Tibial nerve (tissue), 4 donors: ENCODE measurements around the gene MAN1B1. TPM values are rescaled to one million over a fixed set of nuclear protein-coding genes. Genes with fewer than 3 reads are reported as not detected.
A peak's percentile ranks its signal among the peaks of the same experiment; 100 is the strongest.

ENCODE experiments used
- DNase-seq, 2 donors: peaks; one replicate each; pipeline ENCODE4 v3.0.0-alpha.2; 2019; ENCODE audit warnings: low spot score in 2 of 2
- H3K27ac ChIP-seq, 4 donors: fragments of 200-600 bp; sonication (generic) in 3 of 4; one replicate each; pipeline ENCODE4 v1.5.1; 2017 to 2019; ENCODE audit warnings: mild to moderate bottlenecking in 1 of 4
- H3K27me3 ChIP-seq, 2 donors: fragments of 200-600 bp; sonication (generic) in 1 of 2; one replicate each; pipeline versions ENCODE4 v1.5.1 to v1.6.0; 2017 to 2019
- H3K36me3 ChIP-seq, 3 donors: fragments of 200-600 bp; sonication (generic); one replicate each; pipeline ENCODE4 v1.5.1; 2018 to 2019
- H3K4me1 ChIP-seq, 4 donors: fragments of 200-600 bp; sonication (generic) in 3 of 4; one replicate each; pipeline ENCODE4 v1.5.1; 2017 to 2019
- H3K4me3 ChIP-seq, 4 donors: fragments of 200-600 bp; sonication (generic) in 3 of 4; one replicate each; pipeline ENCODE4 v1.5.1; 2017 to 2019; ENCODE audit warnings: mild to moderate bottlenecking in 1 of 4, moderate library complexity in 1 of 4
- H3K9me3 ChIP-seq, 4 donors: fragments of 200-600 bp; sonication (generic) in 3 of 4; one replicate each; pipeline ENCODE4 v1.5.1; 2017 to 2019
- CTCF ChIP-seq, 5 experiments: fragments of 200-600 bp in 3 of 5; fragments of 450-650 bp in 2 of 5; sonication (generic) in 3 of 5; IDR thresholded peaks; one replicate each; pipeline ENCODE4 v1.5.1; 2016 to 2019; ENCODE audit warnings: antibody characterized with exemption in 5 of 5, mild to moderate bottlenecking in 3 of 5, moderate library complexity in 2 of 5
- EP300 ChIP-seq, 2 donors: sonication (generic); formaldehyde crosslinking; IDR thresholded peaks; one replicate each; pipeline ENCODE4 v1.6.1; 2017; ENCODE audit warnings: antibody characterized with exemption in 2 of 2, mild to moderate bottlenecking in 1 of 2
- POLR2A ChIP-seq, 2 donors: fragments of 450-650 bp; IDR thresholded peaks; one replicate each; pipeline ENCODE4 v1.6.1; 2017; ENCODE audit warnings: antibody characterized with exemption in 2 of 2, mild to moderate bottlenecking in 2 of 2, moderate library complexity in 2 of 2
- WGBS, 2 donors: methylation state at CpG; one replicate each; pipeline ENCODE4 v1.1.5; 2018; 5-methylcytosine and 5-hydroxymethylcytosine counted together
- total RNA-seq, 4 donors: library from RNA; depleted of rRNA; stranded (reverse); fragments of >200 nt; gene quantifications; one replicate each; pipeline ENCODE4 v1.1.0, GENCODE V29; 2016

MAN1B1 gene
- total RNA-seq, 4 donors from 2014 or later, result 47.3 to 58.1 (median 52.1) TPM

DNA sequence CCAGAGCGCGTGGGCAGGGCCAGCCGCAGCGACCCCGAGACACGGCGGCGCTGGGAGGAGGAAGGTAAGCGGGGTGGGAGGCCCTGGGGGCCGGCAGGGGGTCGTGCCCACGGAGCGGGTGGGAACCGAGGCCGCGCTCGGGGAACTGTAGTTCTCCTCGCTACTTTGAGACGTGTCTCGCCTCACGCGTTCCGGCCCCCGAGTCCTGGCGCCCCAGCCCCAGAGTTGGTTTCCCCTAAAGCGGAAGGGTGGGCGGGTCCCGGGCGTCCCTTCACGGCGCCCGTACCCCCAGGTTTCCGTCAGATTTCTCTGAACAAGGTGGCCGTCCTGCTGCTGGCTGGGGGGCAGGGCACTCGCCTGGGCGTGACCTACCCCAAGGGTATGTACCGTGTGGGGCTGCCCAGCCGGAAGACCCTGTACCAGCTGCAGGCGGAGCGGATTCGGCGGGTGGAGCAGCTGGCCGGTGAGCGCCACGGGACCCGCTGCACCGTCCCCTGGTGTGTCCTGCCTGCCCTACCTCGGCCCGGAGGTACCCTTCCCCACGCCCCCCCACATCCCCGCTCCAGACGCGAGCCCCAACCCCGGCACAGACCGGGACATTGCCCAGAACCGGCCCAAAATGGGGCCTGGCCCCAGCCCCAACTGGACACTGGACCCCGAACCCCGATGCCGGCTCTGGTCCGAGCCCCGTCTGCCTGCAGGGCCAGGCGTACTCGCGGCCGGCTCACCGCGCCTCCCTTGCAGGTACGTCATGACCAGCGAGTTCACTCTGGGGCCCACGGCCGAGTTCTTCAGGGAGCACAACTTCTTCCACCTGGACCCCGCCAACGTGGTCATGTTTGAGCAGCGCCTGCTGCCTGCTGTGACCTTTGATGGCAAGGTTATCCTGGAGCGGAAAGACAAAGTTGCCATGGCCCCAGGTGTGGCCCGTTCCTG, 8.8 kb upstream of the MAN1B1 start:
- no peaks in the 10 kb centered on the region for H3K9me3 ChIP-seq
- H3K36me3 ChIP-seq, result peaks cover 0 to 48% (median 24%) of the 10 kb centered on the region in 3 donors
- peaks cover 0 to 25% (median 13%) of the 10 kb centered on the region in 4 donors for H3K4me1 ChIP-seq
- TF ChIP-seq EP300 (IDR thresholded peaks at IDR 0.05) (no peak), CTCF (IDR thresholded peaks at IDR 0.05) (no peak), POLR2A (IDR thresholded peaks at IDR 0.05) (no peak)
- H3K4me3 ChIP-seq, result peak overlapping the region; percentile 43 to 82 (median 56)
- WGBS, 2 donors, result 19 to 41% methylated on average over 15 to 43 of the region's 76 CpGs
- peaks cover 0 to 4% of the 10 kb centered on the region in 2 donors for H3K27me3 ChIP-seq
- H3K27ac ChIP-seq, result peak overlapping the region; percentile 11 to 89 (median 65)
- DNase-seq, result no peak

DNA sequence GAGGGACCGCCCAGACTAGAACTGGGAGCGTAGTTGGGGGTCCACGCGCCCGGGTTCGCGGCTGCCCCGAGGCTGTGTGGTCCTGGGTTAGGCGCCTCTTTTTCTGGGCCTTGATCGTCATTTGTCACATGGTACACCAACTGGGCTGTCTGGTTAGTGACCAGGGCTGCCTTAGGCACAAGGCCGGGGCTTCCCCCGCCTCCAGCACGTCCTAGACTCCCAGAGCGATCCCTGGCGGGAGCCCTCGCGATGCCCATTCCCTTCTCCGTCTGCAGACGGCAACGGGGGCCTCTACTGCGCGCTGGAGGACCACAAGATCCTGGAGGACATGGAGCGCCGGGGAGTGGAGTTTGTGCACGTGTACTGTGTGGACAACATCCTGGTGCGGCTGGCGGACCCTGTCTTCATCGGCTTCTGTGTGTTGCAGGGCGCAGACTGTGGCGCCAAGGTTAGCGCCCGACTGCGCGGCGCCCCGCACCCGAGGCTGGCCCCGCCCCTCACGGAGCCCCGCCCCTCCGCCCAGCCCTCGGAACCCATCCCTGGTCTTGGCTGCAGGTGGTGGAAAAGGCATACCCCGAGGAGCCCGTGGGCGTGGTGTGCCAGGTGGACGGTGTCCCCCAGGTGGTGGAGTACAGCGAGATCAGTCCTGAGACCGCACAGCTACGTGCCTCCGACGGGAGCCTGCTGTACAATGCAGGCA, 7.9 kb upstream of the MAN1B1 start:
- Histone ChIP-seq H3K4me3 (peak overlapping the region in 2 of 4 donors; percentile 48 to 82), H3K27me3 (peaks cover 0 to 4% of the 10 kb centered on the region in 2 donors), H3K4me1 (peaks cover 0 to 25% (median 13%) of the 10 kb centered on the region in 4 donors), H3K36me3 (peaks cover 0 to 56% (median 24%) of the 10 kb centered on the region in 3 donors), H3K27ac (peak overlapping the region in 2 of 4 donors; percentile 81 to 89), H3K9me3 (no peaks in the 10 kb centered on the region)
- TF ChIP-seq POLR2A (IDR thresholded peaks at IDR 0.05), result no peak
- no peak for TF ChIP-seq CTCF (IDR thresholded peaks at IDR 0.05)
- no peak for TF ChIP-seq EP300 (IDR thresholded peaks at IDR 0.05)
- 40 to 59% methylated on average over 37 to 43 of the region's 51 CpGs for WGBS, 2 donors
- no peak for DNase-seq

GRCh38 chr9:137079401-137079787, 7.4 kb upstream of the MAN1B1 start:
- DNase-seq, result no peak
- Histone ChIP-seq H3K27ac (no peak overlapping the region), H3K27me3 (peaks cover 0 to 4% of the 10 kb centered on the region in 2 donors), H3K36me3 (peaks cover 0 to 56% (median 24%) of the 10 kb centered on the region in 3 donors), H3K4me3 (no peak overlapping the region), H3K4me1 (peaks cover 0 to 25% (median 13%) of the 10 kb centered on the region in 4 donors), H3K9me3 (no peaks in the 10 kb centered on the region)
- TF ChIP-seq CTCF (IDR thresholded peaks at IDR 0.05) (no peak), POLR2A (IDR thresholded peaks at IDR 0.05) (no peak), EP300 (IDR thresholded peaks at IDR 0.05) (no peak)
- WGBS, 2 donors, result 68 to 73% methylated on average over 11 to 12 of the region's 13 CpGs

GRCh38 chr9:137080260-137081122, 6.3 kb upstream of the MAN1B1 start:
- no peak for DNase-seq
- Histone ChIP-seq H3K36me3 (peaks cover 0 to 56% (median 24%) of the 10 kb centered on the region in 3 donors), H3K9me3 (no peaks in the 10 kb centered on the region), H3K4me1 (peaks cover 0 to 33% (median 18%) of the 10 kb centered on the region in 4 donors), H3K27me3 (peaks cover 0 to 4% of the 10 kb centered on the region in 2 donors), H3K4me3 (no peak overlapping the region), H3K27ac (no peak overlapping the region)
- WGBS, 2 donors, result 87 to 88% methylated on average over 19 to 20 of the region's 24 CpGs
- TF ChIP-seq EP300 (IDR thresholded peaks at IDR 0.05), result no peak
- TF ChIP-seq POLR2A (IDR thresholded peaks at IDR 0.05), result no peak
- TF ChIP-seq CTCF (IDR thresholded peaks at IDR 0.05), result no peak
